Posterior vena cava (tissue), 2 donors: ENCODE results near the gene MYO1C. TPM values are rescaled to one million over a fixed set of nuclear protein-coding genes. Genes with fewer than 3 reads are reported as not detected.
A peak's percentile ranks its signal among the peaks of the same experiment; 100 is the strongest.
"Not testable (repeated sequence)": the region's sequence is repeated elsewhere in the genome, so short reads cannot be mapped to it uniquely, and the experiment has no call there.

Experiments used
- DNase-seq: peaks from one replicate; pipeline ENCODE4 v3.0.0-alpha.2; 2020; ENCODE audit warnings: low spot score
- intact Hi-C, 2 donors: fragments of 100-400 bp; cut with DNase I; formaldehyde crosslinking; loops; one replicate each; pipeline versions ENCODE4 v1.14.1 to v1.14.2; 2022 to 2023
- total RNA-seq, 2 donors: library from RNA; stranded (reverse); fragmentation: NEBNext Ultra II Directional; extraction: Animal tissue kit (Norgen Biotek cat#: 25700); gene quantifications; one replicate each; pipeline ENCODE4 v1.2.1, GENCODE V29; 2021
- donor health status: DM: yes; HTN: yes; CAD: no.
- donor health status: DM: yes; HTN: yes; CAD: no.

MYO1C gene
- total RNA-seq, 2 donors from 2014 or later, result 270 to 381 TPM

DNA sequence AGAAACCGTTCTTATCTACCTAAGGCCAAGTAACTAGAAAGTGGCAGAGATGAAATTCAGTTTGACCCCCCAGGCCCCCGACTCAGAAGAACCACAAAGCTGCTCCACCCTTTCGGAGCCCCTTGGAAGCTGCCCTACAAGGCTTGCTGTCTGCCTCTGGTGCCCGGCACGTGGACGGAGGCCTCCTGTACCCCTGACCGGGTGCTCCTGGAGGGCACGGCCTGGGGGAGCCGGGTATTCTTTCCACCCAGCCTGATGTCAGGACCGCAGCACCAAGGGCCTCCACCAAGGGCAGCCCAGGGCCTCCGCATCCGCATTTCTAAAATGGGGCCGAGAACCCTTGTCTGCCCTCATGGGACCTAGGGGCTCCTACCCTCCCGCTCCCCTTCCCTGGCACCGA is 21.0 kb downstream of the MYO1C start:
- DNase-seq, result no peak
- intact Hi-C loops, result no loop called here

DNA sequence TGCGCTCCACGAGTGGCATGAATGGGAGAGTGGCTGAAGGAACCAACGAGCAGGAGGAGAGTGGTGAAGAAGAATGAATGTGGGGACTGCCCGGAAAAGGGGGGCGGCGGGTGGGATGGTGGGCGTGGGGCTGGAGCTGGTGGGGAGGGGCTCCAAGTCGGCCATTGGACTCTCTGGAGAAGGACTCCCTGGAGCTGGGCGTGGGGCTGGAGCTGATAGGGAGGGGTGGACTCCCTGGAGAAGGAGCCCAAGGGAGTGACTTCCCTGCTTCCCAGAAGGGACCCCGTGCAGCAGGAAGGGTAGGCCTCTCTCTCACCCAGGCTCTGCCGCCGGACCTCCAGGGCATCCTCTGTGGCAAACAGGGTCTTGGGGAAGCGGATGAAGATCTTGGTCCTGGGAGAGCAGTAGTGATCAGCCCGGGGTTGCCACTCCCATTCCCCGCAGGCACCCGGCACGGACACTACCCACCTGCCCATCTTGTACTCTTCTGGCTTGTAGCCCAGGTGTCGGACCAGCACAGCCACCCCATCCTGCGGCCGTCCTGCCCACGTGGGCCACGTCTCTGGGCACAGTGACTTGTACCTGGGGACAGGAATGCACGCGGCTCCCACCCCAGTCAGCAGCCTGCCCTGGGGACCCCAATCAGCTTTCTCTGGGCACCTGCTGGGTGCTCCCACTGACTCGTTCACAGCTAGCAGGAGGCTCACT is 21.6 kb downstream of the MYO1C start:
- DNase-seq, result no peak
- intact Hi-C loops, result no loop called here

DNA sequence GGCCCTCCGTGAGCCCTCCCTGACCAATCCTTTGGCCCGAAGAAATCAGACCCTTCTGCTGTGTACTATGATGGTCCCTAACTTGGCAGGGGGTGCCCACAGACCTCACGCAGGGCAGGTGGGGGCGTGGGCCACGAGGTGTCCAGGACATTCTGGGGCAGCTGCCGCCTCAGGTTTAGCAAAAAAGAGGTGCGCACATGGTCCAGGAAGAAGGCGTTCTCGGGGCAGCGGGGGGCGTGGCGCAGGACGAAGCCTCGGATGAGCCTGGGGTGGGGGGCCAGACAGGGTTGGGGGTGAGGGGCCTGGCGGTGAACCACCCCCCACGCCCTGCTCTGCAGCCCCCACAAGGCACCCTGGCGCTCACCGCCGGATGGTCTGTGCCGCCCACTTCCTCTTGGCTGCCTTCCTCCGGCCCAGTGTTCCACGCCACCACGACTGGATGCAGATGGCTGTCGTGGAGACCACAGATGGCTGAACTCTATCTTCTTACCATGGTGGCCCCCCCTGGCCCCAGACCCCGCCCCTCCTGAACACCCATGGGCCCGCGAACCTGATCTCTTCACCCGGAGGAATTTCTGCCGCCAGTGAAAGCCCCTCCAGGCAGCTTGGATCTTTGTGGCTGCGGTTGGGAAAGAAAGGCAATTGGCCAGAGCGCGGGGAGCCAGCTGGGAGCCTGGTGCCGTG is 22.3 kb downstream of the MYO1C start:
- intact Hi-C loops, result no loop called here

DNA sequence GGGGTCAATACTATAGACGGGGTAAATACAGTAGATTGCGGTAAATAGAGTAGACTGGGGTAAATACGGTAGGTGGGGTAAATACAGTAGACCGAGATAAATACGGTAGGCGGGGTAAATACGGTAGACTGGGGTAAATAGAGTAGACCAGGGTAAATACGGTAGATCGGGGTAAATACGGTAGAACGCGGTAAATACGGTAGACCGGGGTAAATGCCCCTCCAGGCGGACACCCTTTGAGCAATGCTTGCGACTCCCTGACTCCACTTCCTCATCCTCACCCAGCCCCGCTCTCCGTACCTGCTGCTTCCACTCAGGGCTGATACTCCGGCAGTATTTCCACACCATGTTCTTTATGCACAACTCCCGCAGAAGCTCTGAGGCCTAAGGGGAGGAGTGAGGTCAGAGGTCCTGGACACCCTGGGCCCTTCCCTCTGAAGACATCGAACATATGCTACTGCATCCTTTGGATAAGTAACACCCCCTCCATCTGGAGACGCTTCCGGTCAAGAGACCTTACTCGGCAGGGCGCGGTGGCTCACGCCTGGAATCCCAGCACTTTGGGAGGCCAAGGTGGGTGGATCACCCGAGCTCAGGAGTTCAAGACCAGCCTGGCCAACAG is 23.1 kb downstream of the MYO1C start:
- no peak for DNase-seq
- intact Hi-C loops, result no loop called here

More for the DNA sequence above, 22.3 kb downstream of the MYO1C start:
- DNase-seq, result no peak

DNA sequence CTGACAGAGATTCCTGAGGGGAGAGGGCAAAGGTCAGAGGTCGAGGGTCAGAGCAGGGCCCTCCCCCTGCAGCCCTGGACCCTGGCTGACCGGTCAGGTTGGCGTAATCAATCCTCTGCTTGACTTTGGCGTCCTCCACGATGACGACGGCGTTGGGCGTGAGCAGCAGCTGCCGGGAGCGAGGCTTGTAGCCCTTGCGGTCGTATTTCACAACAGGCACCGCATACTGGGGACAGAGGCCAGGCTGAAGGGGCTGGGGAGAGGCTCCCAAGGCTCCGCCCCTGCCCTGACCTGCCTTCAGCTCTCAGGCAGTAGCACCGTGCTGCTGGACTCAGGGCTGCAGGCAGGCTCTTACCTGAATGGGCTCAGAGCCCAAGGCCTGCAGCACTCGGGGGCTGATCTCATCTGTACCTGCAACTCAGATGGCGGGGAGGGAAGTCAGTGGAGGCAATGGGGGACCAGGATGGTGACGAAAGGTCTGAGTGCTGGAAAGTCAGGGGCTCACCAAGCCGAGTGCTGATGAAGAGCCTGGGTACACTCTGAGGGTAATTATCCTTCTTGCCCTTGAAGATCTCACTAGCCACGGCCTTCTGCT is 24.5 kb downstream of the MYO1C start:
- intact Hi-C loops, result no loop called here
- DNase-seq, result peak; percentile 93

DNA sequence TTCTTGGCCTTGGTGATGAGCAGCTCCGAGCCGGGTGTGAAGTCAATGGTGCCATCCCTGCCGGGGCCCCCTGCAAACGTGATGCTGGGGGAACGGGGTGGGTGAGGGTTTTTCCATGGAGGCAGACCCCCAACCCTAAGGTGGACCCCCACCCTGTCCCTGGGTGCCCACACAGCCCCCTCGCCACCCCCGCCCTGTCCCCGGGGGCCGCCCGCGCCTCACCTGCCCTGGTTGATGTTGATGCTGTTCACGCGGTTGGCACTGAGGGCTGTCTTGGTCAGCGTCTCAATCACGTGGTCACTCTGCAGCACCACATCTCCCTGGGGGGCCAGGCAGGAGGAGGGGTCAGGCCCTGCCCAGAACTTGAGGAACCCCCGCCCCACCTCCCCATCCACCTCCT is 25.2 kb downstream of the MYO1C start:
- no peak for DNase-seq
- intact Hi-C loops, result no loop called here

DNA sequence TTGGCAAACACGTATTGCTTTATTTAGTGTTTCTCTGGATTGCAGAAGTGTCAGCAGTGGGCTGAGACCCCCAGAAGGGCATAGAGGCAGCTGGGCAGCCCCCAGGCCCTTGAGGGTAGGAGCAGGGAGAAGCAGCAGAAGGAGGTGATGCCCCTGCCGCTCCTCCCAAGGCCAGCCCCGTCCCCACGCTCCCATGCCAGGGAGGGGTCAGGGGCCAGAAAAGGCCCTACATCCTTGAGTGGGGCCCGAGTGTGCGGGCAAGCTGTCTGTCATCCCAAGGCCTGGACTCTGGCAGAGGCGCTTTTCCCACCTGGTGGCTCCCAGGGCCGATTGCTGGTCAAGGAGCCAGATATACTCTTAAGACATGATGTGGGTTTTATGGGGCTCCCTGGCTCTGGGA is 28.3 kb downstream of the MYO1C start:
- intact Hi-C loops, result no loop called here
- no peak for DNase-seq

DNA sequence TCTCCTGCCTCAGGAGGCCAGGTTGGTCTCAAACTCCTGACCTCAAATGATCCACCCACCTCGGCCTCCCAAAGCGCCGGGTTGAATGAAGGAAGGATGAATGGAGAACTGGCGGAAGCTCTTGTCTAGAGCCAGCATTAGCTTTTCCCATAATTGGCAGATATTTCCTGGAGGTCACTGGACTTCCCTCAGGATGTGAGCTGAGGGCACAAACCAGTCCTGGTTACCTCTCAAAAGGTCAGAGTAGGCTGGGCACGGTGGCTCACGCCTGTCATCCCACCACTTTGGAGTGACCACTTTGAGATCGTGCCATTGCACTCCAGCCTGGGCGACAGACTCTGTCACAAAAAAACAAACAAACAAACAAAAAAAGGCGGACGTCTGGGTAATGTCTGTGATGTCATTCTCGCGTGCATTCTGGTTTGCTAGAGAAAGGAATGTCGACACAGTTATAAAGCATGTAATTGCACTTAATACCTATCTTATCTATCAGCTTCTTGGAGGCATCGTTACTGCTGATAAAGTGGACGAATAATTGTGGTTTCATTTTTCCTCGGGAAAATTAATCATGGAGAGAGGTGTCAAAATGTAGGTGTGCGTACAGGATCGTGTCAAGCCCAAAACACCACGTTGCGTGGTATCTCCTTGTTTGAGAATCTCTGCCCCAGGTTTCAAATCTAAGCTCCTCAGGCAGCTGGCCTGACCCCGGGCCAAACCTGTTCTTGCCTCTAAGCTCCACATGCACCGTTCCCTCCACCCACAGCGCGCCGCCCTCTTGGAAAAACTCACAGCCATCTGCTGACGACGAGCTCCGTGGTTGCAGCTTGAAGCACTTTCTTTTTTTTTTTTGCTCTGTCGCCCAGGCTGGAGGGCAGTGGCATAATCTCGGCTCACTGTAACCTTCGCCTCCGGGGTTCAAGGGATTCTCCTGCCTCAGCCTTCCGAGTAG is 30.0 kb downstream of the MYO1C start:
- no peak for DNase-seq

DNA sequence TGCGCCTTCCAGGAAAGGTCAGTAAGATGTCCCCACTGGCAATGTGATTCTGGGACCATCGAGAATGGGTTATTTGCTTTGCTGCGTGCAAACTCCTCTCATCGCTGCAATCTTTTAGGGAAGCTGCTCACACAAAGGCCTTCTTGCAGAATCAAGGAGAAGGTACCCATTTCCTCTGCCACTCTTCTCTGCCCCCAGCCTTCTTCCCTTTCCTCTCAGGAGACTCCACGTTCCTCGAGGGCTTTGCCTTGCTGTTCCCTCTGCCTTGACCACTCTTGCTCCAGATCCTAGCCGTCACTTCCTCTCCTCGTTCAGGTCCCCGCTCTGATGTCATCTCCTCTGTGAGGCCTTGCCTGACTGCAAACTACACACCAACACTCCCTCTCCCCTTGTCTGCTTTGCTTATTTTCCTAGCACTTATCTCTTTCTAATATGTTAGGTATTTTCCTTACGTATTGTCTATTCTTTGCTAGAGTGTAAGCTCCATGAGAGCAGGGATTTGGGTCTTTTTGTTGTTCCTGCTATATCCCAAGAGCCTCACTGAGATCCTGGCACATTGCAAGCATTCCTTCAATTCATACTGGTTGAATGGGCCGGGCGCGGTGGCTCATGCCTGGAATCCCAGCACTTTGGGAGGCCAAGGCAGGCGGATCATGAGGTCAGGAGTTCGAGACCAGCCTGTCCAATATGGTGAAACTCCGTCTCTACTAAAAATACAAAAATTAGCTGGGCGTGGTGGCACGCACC is 31.1 kb downstream of the MYO1C start:
- intact Hi-C loops, result no loop called here
- DNase-seq, result no peak

More for the DNA sequence above, 30.0 kb downstream of the MYO1C start:
- intact Hi-C loops, result no loop called here

DNA sequence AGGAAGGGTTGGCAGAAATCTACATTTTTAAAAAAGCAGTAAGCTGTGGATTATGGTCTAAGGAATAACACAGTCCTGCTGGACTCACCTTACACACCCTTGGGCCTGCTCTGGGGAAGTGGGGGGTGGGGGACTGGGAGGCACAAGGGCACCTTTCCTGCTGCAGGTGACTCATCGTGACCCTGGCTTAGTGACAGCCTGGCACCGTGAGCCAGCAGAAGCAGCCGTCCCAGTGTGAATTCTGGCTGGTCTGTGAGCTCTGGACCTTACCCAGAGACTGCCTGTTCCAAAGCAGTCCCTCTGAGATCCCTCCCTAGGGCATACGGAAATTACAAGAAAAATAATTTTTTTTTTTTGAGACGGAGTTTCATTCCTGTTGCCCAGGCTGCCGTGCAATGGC is 32.3 kb downstream of the MYO1C start:
- DNase-seq, result no peak

DNA sequence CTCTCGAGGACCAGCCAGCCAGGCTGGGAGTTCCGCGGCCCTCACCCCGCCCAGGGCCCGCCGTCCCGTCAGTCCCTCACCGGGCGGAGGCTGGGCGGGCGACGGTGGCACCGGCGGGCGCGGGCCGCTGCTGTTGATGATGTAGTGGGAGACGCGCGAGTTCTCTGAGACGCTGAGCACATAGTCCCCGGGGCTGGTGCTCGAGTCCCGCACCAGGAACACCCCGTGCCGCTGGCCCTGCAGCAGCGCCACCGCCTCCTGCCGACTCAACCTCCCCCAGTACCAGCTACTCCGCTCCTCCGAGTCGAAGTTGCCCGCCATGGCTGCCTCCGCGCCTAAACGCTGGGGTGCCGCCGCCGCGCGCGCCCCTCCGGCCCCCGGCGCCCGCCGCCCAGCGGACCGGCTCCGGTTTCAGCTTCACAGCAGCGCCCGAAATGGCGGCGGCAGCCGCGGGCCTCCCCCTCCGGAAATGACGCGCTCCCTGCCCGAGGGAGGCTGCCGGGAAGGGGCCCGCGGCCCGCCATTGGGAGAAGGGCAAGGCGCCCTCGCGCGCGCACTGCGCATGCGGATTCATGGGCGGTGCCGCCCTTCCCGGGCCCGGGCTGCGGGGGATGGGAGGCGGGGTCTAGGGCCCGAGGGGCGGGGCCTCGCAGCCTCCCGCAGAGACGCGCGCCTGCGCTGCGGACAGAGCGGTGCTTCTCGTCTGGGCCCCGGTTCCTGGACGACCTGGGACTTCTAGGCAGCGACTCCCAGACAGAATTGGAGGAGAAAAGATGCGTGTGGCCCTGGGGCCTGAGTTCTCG is 36.5 kb downstream of the MYO1C start, which contains the start of gene CRK:
TSS of gene CRK (minus strand) at position 436 of the 803 bp plus-strand sequence. CDS start at position 321, 115 bp downstream.
- DNase-seq, result peak; percentile 99
- intact Hi-C loops, result loop anchor here (5.0 to 10.0 kb wide), 3 partner anchors 59 to 91 kb away; partner anchors contain the start of gene INPP5K (in 2 of the 2)

More for the DNA sequence above, 32.3 kb downstream of the MYO1C start:
- intact Hi-C loops, result no loop called here

DNA sequence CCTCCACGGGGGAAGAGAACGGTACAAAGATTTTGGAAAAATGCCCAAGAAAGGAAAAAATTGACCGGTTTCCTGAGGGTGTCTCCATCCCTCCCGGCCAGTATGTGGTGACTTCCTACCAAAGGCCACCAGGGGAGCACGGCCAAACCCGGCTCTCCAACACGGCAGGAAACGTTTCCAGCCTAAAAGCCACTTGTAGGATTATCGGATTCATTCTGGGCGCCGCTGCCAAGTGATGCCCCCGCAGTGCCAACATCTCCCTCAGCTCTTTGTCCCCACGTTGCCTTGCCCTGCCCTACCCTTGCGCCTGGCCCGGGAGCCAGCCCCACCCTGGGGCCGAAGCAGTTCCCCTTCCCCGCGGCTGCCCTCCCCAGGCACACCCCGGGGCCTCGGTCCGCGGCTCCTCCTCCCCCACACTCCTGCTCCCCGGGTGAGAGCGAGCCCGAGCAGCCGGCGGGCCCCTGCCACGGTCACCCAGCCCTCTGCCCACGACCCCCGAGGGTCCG is 37.1 kb downstream of the MYO1C start:
- DNase-seq, result peak; percentile 92
- intact Hi-C loops, result loop anchor here (5.0 to 10.0 kb wide), 3 partner anchors 59 to 91 kb away; partner anchors contain the start of gene INPP5K (in 2 of the 2)

DNA sequence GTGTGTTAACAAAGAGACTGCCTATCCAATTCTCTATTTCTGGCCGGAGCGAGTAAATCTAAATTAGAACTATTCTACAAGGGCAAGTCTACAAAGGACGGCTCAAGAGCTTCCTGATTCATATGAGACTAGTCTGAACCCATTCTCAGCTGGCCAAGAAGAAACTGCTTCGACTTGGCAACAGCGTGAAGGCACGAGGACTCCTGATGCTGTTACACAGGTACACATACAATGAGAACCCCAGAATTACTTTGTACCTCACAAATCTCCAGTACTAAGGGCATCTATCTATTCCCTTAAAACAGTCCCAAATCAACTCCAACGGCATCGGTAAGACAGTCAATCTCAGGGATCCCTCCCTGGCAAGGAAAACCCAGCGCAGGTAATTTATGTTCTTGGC is 37.9 kb downstream of the MYO1C start:
- intact Hi-C loops, result loop anchor here (5.0 to 10.0 kb wide), 3 partner anchors 60 to 90 kb away; partner anchors contain the start of gene INPP5K (in 1 of the 2)
- DNase-seq, result no peak

DNA sequence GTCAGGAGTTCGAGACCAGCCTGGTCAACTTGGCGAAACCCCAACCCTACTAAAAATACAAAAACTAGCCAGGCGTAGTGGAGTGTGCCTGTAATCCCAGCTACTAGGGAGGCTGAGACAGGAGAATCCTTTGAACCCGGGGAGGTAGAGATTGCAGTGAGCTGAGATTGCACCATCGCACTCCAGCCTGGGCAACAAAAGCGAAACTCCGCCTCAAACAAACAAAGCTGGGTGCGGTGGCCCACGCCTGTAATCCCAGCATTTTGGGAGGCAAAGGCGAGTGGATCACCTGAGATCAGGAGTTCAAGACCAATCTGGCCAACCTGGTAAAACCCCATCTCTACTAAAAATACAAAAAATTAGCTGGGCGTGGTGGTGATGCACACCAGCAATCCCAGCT is 38.8 kb downstream of the MYO1C start:
- intact Hi-C loops, result loop anchor here (5.0 to 10.0 kb wide), 3 partner anchors 61 to 89 kb away; partner anchors contain the start of gene INPP5K (in 1 of the 2)
- DNase-seq, result not testable (repeated sequence)

DNA sequence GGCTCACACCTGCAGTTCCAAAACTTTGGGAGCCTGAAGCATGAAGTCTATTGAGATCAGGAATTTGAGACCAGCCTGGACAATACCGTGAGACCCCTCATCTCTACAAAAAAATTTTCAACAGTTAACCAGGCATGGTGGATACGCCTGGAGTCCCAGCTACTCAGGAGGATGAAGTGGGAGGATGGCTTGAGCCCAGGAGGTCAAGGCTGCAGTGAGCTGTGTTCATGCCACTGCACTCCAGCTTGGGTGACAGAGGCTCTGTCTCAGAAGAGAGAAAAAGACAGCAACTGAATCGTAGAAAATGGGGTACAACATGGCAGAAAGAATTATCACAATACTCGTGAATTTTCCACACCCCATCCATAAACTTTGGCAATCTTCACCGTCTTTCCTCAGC is 39.6 kb downstream of the MYO1C start:
- no peak for DNase-seq
- intact Hi-C loops, result loop anchor here (5.0 to 10.0 kb wide), 3 partner anchors 62 to 88 kb away; partner anchors contain the start of gene INPP5K (in 1 of the 2)

DNA sequence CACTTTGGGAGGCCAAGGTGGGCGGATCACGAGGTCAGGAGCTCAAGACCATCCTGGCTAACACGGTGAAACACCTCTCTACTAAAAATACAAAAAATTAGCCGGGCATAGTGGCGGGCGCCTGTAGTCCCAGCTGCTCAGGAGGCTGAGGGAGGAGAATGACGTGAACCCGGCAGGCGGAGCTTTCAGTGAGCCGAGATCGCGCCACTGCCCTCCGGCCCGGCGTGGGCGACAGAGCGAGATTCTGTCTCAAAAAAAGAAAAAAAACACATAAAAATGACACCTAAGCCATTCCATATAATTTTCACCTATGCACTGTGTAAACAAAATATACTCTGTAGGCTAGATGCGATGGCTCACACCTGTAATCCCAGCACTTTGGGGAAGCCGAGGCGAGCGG is 42.2 kb downstream of the MYO1C start:
- not testable (repeated sequence) for DNase-seq
- intact Hi-C loops, result loop anchor here (5.0 to 10.0 kb wide), 3 partner anchors 65 to 85 kb away; partner anchors contain the start of gene INPP5K (in 1 of the 2)
